Mucosa of descending colon (tissue), 3 donors: Measurements from ENCODE around the gene BBX. TPM values are rescaled to one million over a fixed set of nuclear protein-coding genes. Genes with fewer than 3 reads are reported as not detected.

Experiments used
- ATAC-seq: fragments of 200-7000 bp; cut with Tn5 transposase; one replicate; pipeline ENCODE4 v1.9.1; 2020; ENCODE audit warnings: mild to moderate bottlenecking, moderate library complexity
- DNase-seq, 3 donors: peaks; one replicate each; pipeline ENCODE4 v3.0.0-alpha.2; 2020
- H3K36me3 ChIP-seq: fragments of 200-600 bp; one replicate; pipeline ENCODE4 v1.8.0; 2021; ENCODE audit warnings: low read depth, mild to moderate bottlenecking
- H3K4me1 ChIP-seq: fragments of 200-600 bp; one replicate; pipeline ENCODE4 v1.8.0; 2021; ENCODE audit warnings: low read depth, mild to moderate bottlenecking
- H3K4me3 ChIP-seq: fragments of 200-600 bp; one replicate; pipeline ENCODE4 v1.8.0; 2021; ENCODE audit warnings: mild to moderate bottlenecking
- H3K9me3 ChIP-seq: fragments of 200-600 bp; one replicate; pipeline ENCODE4 v1.8.0; 2021; ENCODE audit warnings: mild to moderate bottlenecking
- intact Hi-C, 2 donors: fragments of 100-400 bp; cut with DNase I in 1 of 2; cut with micrococcal nuclease in 1 of 2; formaldehyde crosslinking; loops; one replicate each; pipeline versions ENCODE4 v1.11.0 to v1.11.1; 2022; cut with DNase I, micrococcal nuclease
- total RNA-seq, 3 donors: library from RNA; stranded (reverse); fragmentation: NEBNext Ultra II Directional in 2 of 3; extraction: Animal tissue kit (Norgen Biotek cat#: 25700) in 2 of 3; gene quantifications; one replicate each; pipeline versions ENCODE4 v1.2.1 to v1.2.4, GENCODE V29; 2021 to 2023
- TF ChIP-seq, protein P1 (sequence below): fragments of 200-600 bp; IDR thresholded peaks from one replicate; pipeline ENCODE4 v1.8.0; 2022; ENCODE audit warnings: antibody characterized with exemption, mild to moderate bottlenecking
- donor health status: DM: no; HTN: no; CAD: no; lungs with moderate emphysema.
- donor health status: DM: no; HTN: no; CAD: no.
- donor health status: DM: no; HTN: yes; CAD: no.

BBX gene
- total RNA-seq, 3 donors from 2014 or later: 24.4 to 69.9 (median 26.0) TPM

DNA sequence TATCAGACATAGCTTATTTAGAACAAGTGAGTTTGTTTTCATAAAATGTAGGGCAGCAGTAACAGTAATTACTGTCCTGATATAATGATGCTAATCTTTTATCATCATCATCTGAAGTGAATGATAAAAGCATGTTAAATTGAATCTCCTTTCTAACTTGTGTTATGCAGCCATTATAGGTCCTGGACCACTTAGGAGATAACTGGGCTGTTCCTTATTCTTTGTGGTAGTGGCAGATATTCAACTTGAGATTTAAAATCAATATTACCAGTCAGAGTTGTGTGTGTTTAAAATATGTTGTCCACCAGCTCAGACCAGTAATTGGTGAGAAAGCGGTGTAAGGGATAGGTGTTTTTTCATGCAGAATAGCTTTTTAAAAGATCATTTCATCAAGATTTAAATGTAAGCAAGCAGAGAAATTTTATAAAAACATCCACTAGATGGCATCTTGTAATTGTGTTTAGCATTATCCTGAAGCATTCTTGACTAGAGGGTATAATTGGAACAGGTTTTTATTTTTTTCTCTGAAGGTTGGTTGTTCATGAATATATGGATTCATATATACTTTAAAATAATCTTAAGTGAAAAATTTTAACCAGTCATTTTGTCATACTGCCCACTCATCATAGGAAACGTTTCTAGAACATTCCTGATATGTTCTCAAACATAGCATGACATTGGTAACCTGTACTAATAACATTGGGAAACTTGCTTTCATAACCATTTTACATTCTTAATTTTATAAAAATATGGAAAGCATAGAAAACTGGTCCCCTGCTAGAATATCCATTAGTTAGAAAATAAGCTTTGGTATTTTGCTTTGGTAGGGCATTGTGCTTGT lies 153.9 kb downstream of the BBX start:
- H3K4me1 ChIP-seq: no peaks in the 10 kb centered on the region
- intact Hi-C loops: loop anchor here in 1 of 2 donors (5.0 kb wide), 1 partner anchor 66 kb away; no protein-coding TSS in a partner anchor
- DNase-seq (no peak), ATAC-seq (no peak)
- no peaks in the 10 kb centered on the region for H3K9me3 ChIP-seq
- no peak overlapping the region for H3K4me3 ChIP-seq
- no peaks in the 10 kb centered on the region for H3K36me3 ChIP-seq
- TF ChIP-seq, protein P1, sequence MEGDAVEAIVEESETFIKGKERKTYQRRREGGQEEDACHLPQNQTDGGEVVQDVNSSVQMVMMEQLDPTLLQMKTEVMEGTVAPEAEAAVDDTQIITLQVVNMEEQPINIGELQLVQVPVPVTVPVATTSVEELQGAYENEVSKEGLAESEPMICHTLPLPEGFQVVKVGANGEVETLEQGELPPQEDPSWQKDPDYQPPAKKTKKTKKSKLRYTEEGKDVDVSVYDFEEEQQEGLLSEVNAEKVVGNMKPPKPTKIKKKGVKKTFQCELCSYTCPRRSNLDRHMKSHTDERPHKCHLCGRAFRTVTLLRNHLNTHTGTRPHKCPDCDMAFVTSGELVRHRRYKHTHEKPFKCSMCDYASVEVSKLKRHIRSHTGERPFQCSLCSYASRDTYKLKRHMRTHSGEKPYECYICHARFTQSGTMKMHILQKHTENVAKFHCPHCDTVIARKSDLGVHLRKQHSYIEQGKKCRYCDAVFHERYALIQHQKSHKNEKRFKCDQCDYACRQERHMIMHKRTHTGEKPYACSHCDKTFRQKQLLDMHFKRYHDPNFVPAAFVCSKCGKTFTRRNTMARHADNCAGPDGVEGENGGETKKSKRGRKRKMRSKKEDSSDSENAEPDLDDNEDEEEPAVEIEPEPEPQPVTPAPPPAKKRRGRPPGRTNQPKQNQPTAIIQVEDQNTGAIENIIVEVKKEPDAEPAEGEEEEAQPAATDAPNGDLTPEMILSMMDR: no peak

DNA sequence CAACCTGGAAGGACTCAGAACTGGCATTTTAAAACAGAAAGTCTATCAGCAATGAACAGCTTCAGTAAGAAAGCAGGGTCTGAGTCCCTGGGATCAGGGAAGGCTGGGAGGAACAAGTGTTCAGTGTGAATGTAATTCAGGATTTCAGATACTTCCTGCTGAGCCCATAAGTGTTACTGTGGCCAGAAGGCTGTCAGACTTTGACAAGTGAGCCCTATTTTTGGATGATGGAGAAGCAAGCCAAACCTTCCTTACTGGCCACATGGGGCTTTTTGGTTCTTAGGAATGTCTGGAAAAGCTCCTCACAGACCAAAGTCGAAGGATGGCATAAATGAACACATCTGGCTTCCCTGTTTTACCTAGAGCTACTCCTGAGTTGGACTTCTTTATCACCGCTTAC lies 157.2 kb downstream of the BBX start:
- Histone ChIP-seq H3K36me3 (no peaks in the 10 kb centered on the region), H3K9me3 (no peaks in the 10 kb centered on the region), H3K4me1 (no peaks in the 10 kb centered on the region), H3K4me3 (no peak overlapping the region)
- ATAC-seq (no peak), DNase-seq (no peak)
- intact Hi-C loops: loop anchor here in 1 of 2 donors (5.0 kb wide), 1 partner anchor 62 kb away; no protein-coding TSS in a partner anchor
- TF ChIP-seq, protein P1: no peak

DNA sequence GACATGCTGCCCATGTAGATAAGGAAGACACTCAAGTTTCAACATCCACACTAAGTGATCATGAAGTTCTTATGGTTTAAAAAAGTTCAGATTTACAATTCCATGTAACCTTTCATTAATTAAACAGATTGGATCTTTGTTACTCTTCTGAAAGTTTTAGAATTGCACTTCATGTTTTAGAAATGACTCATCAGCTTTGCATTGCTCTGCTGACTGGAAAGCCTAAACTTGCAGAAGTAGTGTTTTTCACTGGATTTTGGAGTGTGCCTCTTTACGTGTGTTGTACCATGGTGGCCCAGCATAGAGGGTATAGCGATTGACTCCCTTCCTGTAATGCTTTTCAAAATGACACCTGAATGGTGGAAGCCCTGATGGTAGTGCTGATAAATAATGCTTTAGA lies 157.9 kb downstream of the BBX start:
- Histone ChIP-seq H3K4me1 (no peaks in the 10 kb centered on the region), H3K4me3 (no peak overlapping the region), H3K9me3 (no peaks in the 10 kb centered on the region), H3K36me3 (no peaks in the 10 kb centered on the region)
- no peak for DNase-seq
- TF ChIP-seq, protein P1: no peak
- intact Hi-C loops: no loop called here
- no peak for ATAC-seq

DNA sequence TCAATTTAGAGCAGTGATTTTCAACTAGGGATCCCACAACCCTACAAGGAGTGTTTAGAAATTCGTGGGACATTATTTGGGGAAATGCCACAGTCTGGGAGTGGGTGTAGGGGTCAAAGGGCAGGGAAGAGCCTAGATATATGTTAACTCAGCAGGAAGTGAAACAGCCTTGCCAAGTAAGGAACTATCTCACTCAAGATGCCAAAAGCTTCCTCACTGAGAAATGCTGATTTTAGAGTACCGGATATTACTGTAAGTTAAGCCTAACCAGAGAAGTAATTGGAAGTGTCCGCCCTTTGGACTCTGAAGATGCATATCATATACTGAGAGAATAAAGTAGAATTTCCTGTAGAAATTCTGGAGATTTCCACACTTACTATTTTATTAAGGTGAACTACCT lies 158.6 kb downstream of the BBX start:
- TF ChIP-seq, protein P1: no peak
- DNase-seq (no peak), ATAC-seq (peak; percentile 55)
- Histone ChIP-seq H3K9me3 (no peaks in the 10 kb centered on the region), H3K4me3 (no peak overlapping the region), H3K4me1 (no peaks in the 10 kb centered on the region), H3K36me3 (no peaks in the 10 kb centered on the region)
- intact Hi-C loops: no loop called here

DNA sequence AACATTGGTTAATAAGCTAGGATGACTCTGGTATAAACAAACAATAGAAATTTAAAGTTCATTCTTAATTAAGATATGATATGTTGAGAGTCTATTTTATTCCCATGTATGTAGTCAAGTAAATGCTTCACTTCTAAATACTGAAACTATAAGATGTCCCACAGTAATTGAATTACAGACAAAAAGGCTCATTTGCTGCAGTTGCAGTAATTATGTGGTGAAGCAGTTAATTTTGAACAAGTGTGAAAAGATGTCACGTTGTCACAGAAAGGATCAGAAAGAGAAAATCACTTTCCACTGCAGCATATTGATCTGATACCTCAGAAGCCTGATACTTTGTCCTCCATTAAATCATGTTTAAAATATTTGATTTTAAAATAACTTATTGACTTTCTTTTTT lies 159.8 kb downstream of the BBX start:
- ATAC-seq (no peak), DNase-seq (no peak)
- Histone ChIP-seq H3K4me1 (no peaks in the 10 kb centered on the region), H3K36me3 (no peaks in the 10 kb centered on the region), H3K4me3 (no peak overlapping the region), H3K9me3 (no peaks in the 10 kb centered on the region)
- intact Hi-C loops: no loop called here
- TF ChIP-seq, protein P1: no peak
